T-helper 22 cell (primary cell): ENCODE results near the gene KIF5B.
"Not testable (repeated sequence)": the region's sequence is repeated elsewhere in the genome, so short reads cannot be mapped to it uniquely, and the experiment has no call there.

Experiments
- DNase-seq: peaks from one replicate; pipeline ENCODE4 v3.0.0-alpha.2; 2020; ENCODE audit warnings: low read depth

Gene KIF5B

DNA sequence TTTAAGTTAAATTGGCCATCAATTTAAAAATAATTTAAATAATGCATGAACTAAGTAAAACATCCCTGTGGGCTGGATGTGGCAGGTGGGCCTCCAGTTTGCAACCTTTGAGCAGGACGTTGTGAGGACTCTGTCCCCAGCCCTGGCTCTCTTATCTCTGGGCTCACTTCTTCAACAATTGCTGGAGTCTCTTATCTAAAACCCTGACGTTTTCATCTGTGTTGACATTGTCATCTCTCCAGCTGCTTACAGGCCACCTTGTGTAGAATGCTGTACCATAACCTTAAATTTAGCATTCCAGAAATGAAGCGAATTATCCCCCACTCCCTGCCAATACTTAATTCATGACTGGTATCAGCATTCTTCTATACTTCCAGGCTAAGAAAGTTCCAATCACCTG, 3.2 kb upstream of the KIF5B start:
- DNase-seq = no peak

- no peak for DNase-seq
Measured at GRCh38 chr10:32057036-32057372, 779 bp upstream of the KIF5B start.

GRCh38 chr10:32055478-32056135, 618 bp downstream of the KIF5B start:
- DNase-seq = peak; percentile 53

DNA sequence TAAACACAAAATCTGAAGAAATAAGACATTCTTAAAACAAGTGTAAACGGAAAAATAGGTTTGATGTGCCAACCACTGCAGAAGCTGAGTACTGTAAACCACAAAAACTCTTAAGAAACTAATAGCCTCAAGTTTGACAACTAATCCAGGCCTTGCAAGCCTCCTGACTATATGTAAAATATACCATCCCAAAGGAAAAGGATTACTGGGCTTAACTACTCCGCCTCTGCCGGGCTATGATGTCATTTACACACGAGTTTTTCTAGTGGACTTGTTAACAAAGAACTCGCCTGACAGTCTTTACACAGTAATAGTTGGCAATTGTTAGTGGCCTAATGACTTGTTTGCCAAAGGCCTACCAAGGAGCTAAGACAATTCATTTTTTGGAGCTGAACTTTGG, 2.1 kb downstream of the KIF5B start:
- no peak for DNase-seq

DNA sequence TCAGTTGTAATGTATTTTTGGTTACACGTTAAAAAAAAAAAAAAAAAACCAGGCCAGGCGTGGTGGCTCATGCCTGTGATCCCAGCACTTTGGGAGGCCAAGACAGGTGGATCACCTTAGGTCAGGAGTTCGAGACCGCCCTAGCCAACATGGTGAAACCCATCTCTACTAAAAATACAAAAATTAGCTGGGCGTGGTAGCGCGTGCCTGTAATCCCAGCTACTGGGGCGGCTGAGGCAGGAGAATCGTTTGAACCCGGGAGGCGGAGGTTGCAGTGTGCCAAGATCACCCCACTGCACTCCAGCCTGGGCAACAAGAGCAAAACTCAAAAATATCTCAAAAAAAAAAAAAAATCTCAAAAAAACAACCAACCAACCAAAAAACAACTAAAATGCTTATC, 2.8 kb downstream of the KIF5B start:
- DNase-seq = not testable (repeated sequence)

- no peak for DNase-seq
Measured at GRCh38 chr10:32051926-32052325, 4.3 kb downstream of the KIF5B start.

GRCh38 chr10:32050177-32050576, 6.0 kb downstream of the KIF5B start:
- no peak for DNase-seq

DNA sequence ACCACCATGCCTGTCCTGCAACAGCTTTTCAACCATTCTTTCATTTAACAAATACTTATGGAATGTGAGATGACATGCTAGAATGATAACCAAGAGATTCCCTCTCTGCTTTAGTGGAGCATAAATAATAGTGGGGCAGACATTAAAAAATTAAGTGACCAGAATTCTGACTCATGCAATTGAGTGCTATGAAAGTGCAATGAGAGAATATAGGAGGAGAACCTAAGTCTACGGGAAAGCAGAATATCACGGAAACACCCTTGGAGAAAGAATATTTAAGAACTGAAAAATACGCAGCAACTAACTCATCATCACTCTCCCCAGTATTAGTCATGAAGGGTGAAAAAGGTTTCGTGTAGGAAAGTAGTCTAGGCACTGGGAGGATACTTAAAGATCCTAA, 7.1 kb downstream of the KIF5B start:
- no peak for DNase-seq

- DNase-seq = no peak
Measured at GRCh38 chr10:32048282-32048681, 7.9 kb downstream of the KIF5B start.

GRCh38 chr10:32047881-32048280, 8.3 kb downstream of the KIF5B start:
- no peak for DNase-seq

DNA sequence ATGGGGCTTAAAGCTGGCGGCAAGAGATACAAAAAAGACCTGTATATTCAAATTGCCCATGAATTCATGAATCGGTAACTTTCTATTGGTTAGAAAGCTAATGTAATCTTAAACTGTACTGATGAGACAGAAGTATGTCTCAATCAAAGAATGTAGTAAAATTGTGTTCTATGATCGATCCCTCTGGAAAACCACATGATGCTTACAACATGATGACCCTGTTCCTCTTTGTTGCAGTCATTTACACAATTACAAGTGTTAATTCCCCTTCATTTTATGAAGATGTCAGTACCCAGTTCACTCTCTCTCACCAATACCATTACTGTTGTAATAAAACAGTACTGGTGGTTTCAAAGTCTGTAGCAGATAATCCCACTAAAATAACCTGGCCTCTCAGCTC, 10.1 kb downstream of the KIF5B start:
- DNase-seq = no peak

GRCh38 chr10:32042730-32043129, 13.5 kb downstream of the KIF5B start:
- DNase-seq = not testable (repeated sequence)

- DNase-seq = no peak
Measured at GRCh38 chr10:32041290-32042028, 14.8 kb downstream of the KIF5B start.

DNA sequence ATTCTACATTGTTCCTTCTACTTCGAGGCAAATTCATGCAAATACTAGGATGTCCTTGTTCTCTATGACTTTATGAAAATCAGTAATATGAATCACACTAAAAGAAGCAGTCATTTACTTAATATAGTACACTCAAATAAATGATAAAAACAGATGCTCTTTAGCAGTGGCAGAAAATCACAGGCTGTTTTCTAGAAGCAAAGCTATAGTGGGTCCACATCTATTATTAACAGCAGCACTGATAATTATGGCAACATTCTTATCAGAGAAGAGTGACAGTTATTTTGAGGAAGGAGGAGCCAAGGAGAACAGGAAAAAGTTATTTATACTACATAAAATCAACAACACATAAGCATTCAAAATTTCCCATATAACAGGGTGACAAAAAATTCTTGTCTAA, 16.5 kb downstream of the KIF5B start:
- no peak for DNase-seq

DNA sequence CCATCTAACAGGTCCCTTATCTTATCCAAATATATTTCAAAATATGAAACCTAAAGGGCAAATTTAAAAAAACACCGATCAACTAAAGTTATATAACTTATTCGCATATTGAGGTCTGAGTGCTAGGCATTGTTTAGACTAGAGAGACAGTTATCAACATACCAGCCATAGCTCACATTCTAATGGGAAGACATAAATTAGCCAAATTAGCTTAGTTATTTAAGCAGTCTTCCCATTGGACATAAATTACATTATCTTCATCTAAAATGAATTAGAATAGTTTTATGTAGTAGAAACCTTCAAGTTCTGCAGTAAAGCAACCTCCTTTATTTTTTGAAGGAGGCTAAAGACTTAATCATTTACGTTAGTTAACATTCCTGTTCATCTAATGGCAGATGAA, 17.4 kb downstream of the KIF5B start:
- no peak for DNase-seq

- no peak for DNase-seq
Measured at GRCh38 chr10:32036922-32037321, 19.3 kb downstream of the KIF5B start.

- no peak for DNase-seq
Measured at GRCh38 chr10:32035038-32035437, 21.2 kb downstream of the KIF5B start.

- DNase-seq = no peak
Measured at GRCh38 chr10:32033171-32033570, 23.1 kb downstream of the KIF5B start.

GRCh38 chr10:32031920-32032319, 24.3 kb downstream of the KIF5B start:
- DNase-seq = no peak

- DNase-seq = no peak
Measured at GRCh38 chr10:32031424-32031823, 24.8 kb downstream of the KIF5B start.

DNA sequence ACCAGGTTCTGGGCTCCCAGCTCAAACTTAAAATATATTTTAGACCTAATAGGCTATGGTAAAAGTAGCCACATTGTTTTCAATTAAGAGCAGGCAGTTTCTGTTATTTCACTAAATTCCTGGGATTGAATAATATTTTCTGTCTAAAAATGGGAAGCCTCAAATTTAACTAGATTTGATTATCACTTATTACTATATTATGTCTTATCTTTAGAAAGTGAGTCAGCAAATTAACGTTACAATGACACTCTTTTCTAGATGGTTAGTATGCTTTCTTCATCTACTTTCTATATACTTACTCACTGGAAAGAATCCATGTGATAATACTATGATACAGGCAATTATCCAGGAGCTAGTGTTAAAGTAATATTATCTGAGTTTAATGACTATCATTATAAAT, 27.5 kb downstream of the KIF5B start:
- no peak for DNase-seq

GRCh38 chr10:32023264-32023663, 33.0 kb downstream of the KIF5B start:
- DNase-seq = no peak

GRCh38 chr10:32017044-32017443, 39.2 kb downstream of the KIF5B start:
- no peak for DNase-seq

DNA sequence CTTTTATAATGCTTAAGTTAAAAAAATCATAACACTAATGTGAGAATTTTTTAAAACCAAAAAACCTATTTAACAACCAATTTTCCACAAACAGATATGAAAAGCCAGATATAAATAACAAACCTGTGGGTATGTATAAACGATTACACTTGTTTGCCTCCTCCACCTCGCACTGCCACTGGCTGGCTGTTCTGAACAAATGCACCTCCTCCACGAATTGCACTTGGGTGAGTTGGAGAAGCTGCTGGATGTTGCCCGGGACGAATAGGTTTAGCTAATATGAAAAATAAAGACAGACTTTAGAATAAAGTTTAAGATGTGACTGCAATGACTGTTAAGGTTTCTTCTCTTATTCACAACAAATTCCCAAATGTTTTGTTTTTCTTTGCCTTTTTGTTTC, 40.8 kb downstream of the KIF5B start:
- no peak for DNase-seq
